Mucosa of descending colon (tissue), 3 donors: ENCODE results near the gene RPUSD3. TPM values are rescaled to one million over a fixed set of nuclear protein-coding genes. Genes with fewer than 3 reads are reported as not detected.

Source experiments
- ATAC-seq: fragments of 200-7000 bp; cut with Tn5 transposase; one replicate; pipeline ENCODE4 v1.9.1; 2020; ENCODE audit warnings: mild to moderate bottlenecking, moderate library complexity
- DNase-seq, 3 donors: peaks; one replicate each; pipeline ENCODE4 v3.0.0-alpha.2; 2020
- H3K36me3 ChIP-seq: fragments of 200-600 bp; one replicate; pipeline ENCODE4 v1.8.0; 2021; ENCODE audit warnings: low read depth, mild to moderate bottlenecking
- H3K4me1 ChIP-seq: fragments of 200-600 bp; one replicate; pipeline ENCODE4 v1.8.0; 2021; ENCODE audit warnings: low read depth, mild to moderate bottlenecking
- H3K4me3 ChIP-seq: fragments of 200-600 bp; one replicate; pipeline ENCODE4 v1.8.0; 2021; ENCODE audit warnings: mild to moderate bottlenecking
- H3K9me3 ChIP-seq: fragments of 200-600 bp; one replicate; pipeline ENCODE4 v1.8.0; 2021; ENCODE audit warnings: mild to moderate bottlenecking
- intact Hi-C, 2 donors: fragments of 100-400 bp; cut with DNase I in 1 of 2; cut with micrococcal nuclease in 1 of 2; formaldehyde crosslinking; loops; one replicate each; pipeline versions ENCODE4 v1.11.0 to v1.11.1; 2022; cut with DNase I, micrococcal nuclease
- total RNA-seq, 3 donors: library from RNA; stranded (reverse); fragmentation: NEBNext Ultra II Directional in 2 of 3; extraction: Animal tissue kit (Norgen Biotek cat#: 25700) in 2 of 3; gene quantifications; one replicate each; pipeline versions ENCODE4 v1.2.1 to v1.2.4, GENCODE V29; 2021 to 2023
- TF ChIP-seq, protein P1 (sequence below): fragments of 200-600 bp; IDR thresholded peaks from one replicate; pipeline ENCODE4 v1.8.0; 2022; ENCODE audit warnings: antibody characterized with exemption, mild to moderate bottlenecking
- donor health status: DM: no; HTN: no; CAD: no; lungs with moderate emphysema.
- donor health status: DM: no; HTN: no; CAD: no.
- donor health status: DM: no; HTN: yes; CAD: no.

Gene RPUSD3
- total RNA-seq, 3 donors from 2014 or later: 26.1 to 35.6 (median 28.6) TPM

DNA sequence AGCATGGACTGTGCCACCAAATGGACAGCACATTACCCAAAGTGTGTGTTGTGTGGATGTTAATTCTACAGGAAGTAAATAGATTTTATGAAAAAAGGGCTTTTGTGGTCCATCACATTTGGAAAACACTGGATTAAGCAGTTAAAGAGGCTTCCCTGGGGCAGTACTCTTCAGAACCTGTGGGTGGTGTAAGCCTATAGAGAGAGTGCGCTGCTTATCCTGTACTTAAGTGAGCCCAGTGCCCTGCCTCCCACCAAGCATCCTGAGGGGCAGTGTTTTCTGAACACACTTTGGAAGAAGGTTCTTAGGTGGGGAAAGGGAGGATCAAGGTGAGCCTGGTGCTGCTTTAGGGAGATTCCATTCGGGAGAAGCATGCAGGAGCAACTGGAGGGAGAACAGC is 22.9 kb downstream of the RPUSD3 start:
- Histone ChIP-seq H3K36me3 (no peaks in the 10 kb centered on the region), H3K4me3 (no peak overlapping the region), H3K9me3 (no peaks in the 10 kb centered on the region), H3K4me1 (no peaks in the 10 kb centered on the region)
- intact Hi-C loops: no loop called here
- DNase-seq (peak in 1 of 3 donors; percentile 5), ATAC-seq (peak; percentile 36)
- TF ChIP-seq, protein P1, sequence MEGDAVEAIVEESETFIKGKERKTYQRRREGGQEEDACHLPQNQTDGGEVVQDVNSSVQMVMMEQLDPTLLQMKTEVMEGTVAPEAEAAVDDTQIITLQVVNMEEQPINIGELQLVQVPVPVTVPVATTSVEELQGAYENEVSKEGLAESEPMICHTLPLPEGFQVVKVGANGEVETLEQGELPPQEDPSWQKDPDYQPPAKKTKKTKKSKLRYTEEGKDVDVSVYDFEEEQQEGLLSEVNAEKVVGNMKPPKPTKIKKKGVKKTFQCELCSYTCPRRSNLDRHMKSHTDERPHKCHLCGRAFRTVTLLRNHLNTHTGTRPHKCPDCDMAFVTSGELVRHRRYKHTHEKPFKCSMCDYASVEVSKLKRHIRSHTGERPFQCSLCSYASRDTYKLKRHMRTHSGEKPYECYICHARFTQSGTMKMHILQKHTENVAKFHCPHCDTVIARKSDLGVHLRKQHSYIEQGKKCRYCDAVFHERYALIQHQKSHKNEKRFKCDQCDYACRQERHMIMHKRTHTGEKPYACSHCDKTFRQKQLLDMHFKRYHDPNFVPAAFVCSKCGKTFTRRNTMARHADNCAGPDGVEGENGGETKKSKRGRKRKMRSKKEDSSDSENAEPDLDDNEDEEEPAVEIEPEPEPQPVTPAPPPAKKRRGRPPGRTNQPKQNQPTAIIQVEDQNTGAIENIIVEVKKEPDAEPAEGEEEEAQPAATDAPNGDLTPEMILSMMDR: no peak

DNA sequence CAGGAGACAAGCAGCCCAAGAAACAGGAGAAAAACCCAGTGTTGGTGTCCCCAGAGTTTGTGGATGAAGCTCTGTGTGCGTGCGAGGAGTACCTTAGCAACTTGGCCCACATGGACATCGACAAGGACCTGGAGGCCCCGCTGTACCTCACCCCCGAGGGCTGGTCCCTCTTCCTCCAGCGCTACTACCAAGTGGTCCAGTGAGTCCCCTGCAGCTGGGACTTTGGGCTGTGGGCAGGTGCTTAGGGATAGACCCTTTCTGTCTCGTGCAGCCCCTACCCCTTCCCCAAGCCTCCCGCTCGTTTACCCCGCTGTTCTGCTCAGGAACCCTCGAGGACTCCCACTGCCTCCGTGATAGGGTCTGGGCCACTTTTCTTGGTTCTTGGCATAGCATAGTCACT is 23.3 kb downstream of the RPUSD3 start:
- ATAC-seq: peak; percentile 7
- intact Hi-C loops: no loop called here
- no peak overlapping the region for H3K4me3 ChIP-seq
- peak in 1 of 3 donors; percentile 33 for DNase-seq
- TF ChIP-seq, protein P1: no peak
- no peaks in the 10 kb centered on the region for H3K36me3 ChIP-seq
- H3K9me3 ChIP-seq: no peaks in the 10 kb centered on the region
- no peaks in the 10 kb centered on the region for H3K4me1 ChIP-seq

DNA sequence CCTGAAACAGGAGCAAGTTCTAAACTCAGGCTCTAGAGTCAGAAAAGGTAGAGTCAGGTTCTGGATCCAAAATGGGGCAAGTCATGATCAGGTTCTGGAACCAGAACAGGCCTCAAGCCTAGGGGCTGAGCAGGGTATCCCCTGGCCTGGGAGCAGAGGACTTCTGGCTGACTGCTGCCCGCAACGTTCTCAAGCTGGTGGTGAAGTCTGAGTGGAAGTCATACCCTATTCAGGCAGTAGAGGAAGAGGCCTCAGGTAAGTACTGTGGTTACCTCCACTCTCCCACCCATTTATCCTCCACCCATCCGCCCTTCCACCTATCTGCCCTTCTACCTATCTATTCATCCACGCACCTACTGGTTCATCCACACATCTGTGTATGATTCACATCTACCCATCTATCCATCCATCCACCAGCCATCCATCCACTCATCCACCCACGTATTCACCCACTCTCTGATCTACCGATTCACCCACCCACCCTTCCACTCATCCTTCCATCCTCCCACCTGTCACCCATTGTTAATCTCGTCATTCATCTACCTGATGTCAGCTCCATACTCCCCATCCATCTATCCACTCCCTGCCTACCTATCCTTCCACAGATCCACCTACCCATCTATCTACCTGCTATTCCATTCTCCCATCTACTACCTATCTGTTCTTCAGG is 25.0 kb downstream of the RPUSD3 start:
- Histone ChIP-seq H3K9me3 (no peaks in the 10 kb centered on the region), H3K36me3 (no peaks in the 10 kb centered on the region), H3K4me3 (no peak overlapping the region), H3K4me1 (no peaks in the 10 kb centered on the region)
- DNase-seq (peak in 1 of 3 donors; percentile 23), ATAC-seq (no peak)
- intact Hi-C loops: no loop called here
- TF ChIP-seq, protein P1: no peak

DNA sequence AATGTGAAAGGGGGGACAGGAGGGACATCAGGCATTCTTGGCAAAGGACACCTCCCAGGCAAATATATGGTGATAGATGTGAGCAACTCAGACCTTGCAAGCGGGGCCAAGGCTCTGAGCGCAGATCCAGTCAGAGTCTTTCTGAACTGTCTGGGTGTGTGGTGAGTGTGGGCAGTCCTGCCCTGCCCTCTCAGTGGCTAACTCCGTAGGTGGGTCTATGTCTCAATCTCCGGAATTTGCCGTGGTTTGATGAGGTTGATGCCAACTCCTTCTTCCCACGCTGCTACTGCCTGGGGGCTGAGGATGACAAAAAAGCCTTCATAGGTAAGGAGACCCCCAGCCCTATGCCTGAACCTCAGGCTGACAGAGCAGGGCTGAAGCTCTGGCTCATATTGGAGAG is 26.4 kb downstream of the RPUSD3 start:
- intact Hi-C loops: no loop called here
- no peak overlapping the region for H3K4me3 ChIP-seq
- peak in 1 of 3 donors; percentile 7 for DNase-seq
- H3K9me3 ChIP-seq: no peaks in the 10 kb centered on the region
- H3K4me1 ChIP-seq: no peaks in the 10 kb centered on the region
- no peak for ATAC-seq
- TF ChIP-seq, protein P1: no peak
- H3K36me3 ChIP-seq: no peaks in the 10 kb centered on the region

DNA sequence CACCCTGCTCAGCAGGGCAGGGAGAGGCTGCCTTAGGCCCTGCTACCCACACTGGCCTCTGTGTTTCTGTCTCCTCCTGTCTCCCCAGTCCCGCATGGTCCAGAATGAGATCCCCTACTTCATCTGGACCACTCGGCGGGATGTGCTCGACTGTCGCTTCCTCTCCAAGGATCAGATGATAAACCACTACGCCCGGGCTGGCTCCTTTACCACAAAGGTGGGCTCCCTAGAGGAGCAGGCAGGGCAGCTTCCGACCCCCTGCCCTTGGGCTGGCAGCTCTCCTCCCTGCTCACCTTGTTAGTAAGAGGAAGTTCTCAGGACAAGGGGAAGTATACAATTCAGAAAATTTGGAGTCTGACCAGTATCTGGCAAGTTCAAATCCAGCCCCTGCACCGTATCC is 27.8 kb downstream of the RPUSD3 start:
- no peaks in the 10 kb centered on the region for H3K36me3 ChIP-seq
- H3K4me1 ChIP-seq: peaks cover under 1% of the 10 kb centered on the region
- TF ChIP-seq, protein P1: no peak
- intact Hi-C loops: no loop called here
- no peaks in the 10 kb centered on the region for H3K9me3 ChIP-seq
- no peak overlapping the region for H3K4me3 ChIP-seq
- peak in 1 of 3 donors; percentile 17 for DNase-seq
- no peak for ATAC-seq
